BE2C (cell line): ENCODE results near the gene MEDAG.

Experiments
- DNase-seq: peaks from one replicate; pipeline ENCODE4 v3.0.0-alpha.2; 2020
- H3K27me3 ChIP-seq: fragments of 250-450 bp; sonication (Bioruptor Pico); 2 replicates; pipeline ENCODE4 v1.5.1; 2020; ENCODE audit warnings: mild to moderate bottlenecking
- H3K36me3 ChIP-seq: fragments of 250-450 bp; sonication (Bioruptor Pico); 2 replicates; pipeline ENCODE4 v1.5.1; 2020; ENCODE audit warnings: mild to moderate bottlenecking
- H3K4me1 ChIP-seq: fragments of 250-450 bp; sonication (Bioruptor Pico); 2 replicates; pipeline ENCODE4 v1.5.1; 2020
- H3K4me3 ChIP-seq: 2 replicates; pipeline ENCODE4 v1.5.1; 2011; ENCODE audit warnings: low read depth, low read length
- H3K9me3 ChIP-seq: fragments of 250-450 bp; sonication (Bioruptor Pico); 2 replicates; pipeline ENCODE4 v1.5.1; 2020
- TF ChIP-seq, protein P1 (sequence below): IDR thresholded peaks from 2 replicates; pipeline ENCODE4 v1.5.1; 2012; ENCODE audit warnings: mild to moderate bottlenecking, low read depth, low read length

The MEDAG gene

GRCh38 chr13:30877335-30877734 lies 28.7 kb upstream of the MEDAG start:
- no peaks in the 10 kb centered on the region for H3K27me3 ChIP-seq
- TF ChIP-seq, protein P1, sequence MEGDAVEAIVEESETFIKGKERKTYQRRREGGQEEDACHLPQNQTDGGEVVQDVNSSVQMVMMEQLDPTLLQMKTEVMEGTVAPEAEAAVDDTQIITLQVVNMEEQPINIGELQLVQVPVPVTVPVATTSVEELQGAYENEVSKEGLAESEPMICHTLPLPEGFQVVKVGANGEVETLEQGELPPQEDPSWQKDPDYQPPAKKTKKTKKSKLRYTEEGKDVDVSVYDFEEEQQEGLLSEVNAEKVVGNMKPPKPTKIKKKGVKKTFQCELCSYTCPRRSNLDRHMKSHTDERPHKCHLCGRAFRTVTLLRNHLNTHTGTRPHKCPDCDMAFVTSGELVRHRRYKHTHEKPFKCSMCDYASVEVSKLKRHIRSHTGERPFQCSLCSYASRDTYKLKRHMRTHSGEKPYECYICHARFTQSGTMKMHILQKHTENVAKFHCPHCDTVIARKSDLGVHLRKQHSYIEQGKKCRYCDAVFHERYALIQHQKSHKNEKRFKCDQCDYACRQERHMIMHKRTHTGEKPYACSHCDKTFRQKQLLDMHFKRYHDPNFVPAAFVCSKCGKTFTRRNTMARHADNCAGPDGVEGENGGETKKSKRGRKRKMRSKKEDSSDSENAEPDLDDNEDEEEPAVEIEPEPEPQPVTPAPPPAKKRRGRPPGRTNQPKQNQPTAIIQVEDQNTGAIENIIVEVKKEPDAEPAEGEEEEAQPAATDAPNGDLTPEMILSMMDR = no peak
- peaks cover 12% of the 10 kb centered on the region for H3K4me1 ChIP-seq
- no peak for DNase-seq
- no peaks in the 10 kb centered on the region for H3K36me3 ChIP-seq
- no peak overlapping the region for H3K4me3 ChIP-seq
- no peaks in the 10 kb centered on the region for H3K9me3 ChIP-seq

GRCh38 chr13:30880151-30880855 lies 25.8 kb upstream of the MEDAG start:
- Histone ChIP-seq H3K4me3 (no peak overlapping the region), H3K4me1 (peaks cover 15% of the 10 kb centered on the region), H3K36me3 (no peaks in the 10 kb centered on the region), H3K27me3 (no peaks in the 10 kb centered on the region), H3K9me3 (peaks cover 3% of the 10 kb centered on the region; the same call in 1 of the 2 replicates)
- DNase-seq = no peak
- TF ChIP-seq, protein P1 = no peak

DNA sequence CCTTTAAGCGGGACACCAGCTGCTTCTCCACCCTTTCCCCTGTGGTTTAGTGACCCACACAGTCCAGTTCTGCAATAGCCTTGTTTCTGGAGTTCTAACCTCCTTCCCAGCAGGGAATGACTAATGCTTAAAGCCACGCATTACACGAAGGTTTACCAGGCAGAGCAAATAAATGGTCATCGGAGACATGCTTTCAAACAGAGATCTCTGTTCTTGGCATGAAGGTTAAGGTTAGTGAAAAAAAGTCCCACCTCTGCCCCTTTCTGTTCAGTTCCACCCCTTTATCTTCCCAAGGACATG lies 25.3 kb upstream of the MEDAG start:
- DNase-seq = no peak

DNA sequence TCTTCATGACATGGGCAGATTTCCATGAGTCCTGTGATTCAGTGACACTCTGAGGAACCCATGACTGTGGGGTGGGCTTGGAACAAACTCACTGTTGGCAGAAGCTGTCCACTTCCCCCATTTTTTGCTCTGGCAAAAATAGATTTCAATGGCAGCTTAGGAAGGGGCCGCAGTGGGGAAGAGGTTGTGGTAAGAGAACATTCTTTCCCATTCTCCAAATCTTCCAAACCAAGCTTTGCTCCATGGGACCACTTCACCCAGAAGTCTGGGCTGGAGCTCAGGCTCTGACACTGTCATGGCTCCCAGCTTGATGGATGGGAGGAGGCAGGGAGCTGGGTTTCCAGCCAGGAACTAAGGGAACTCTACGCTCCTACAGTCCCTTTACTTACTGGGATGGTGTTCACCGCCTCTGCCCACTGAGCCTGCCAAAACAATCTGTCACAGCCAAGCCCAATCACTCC lies 24.9 kb upstream of the MEDAG start:
- no peak overlapping the region for H3K4me3 ChIP-seq
- H3K4me1 ChIP-seq = peaks cover 15% of the 10 kb centered on the region
- TF ChIP-seq, protein P1 = no peak
- peaks cover 3% of the 10 kb centered on the region; the same call in 1 of the 2 replicates for H3K9me3 ChIP-seq
- H3K36me3 ChIP-seq = no peaks in the 10 kb centered on the region
- no peaks in the 10 kb centered on the region for H3K27me3 ChIP-seq
- DNase-seq = no peak

More for the DNA sequence above, 25.3 kb upstream of the MEDAG start:
- Histone ChIP-seq H3K9me3 (peaks cover 3% of the 10 kb centered on the region; the same call in 1 of the 2 replicates), H3K4me3 (no peak overlapping the region), H3K27me3 (no peaks in the 10 kb centered on the region), H3K4me1 (peaks cover 15% of the 10 kb centered on the region), H3K36me3 (no peaks in the 10 kb centered on the region)
- TF ChIP-seq, protein P1 = no peak

- Histone ChIP-seq H3K27me3 (no peaks in the 10 kb centered on the region), H3K9me3 (peaks cover 3% of the 10 kb centered on the region; the same call in 1 of the 2 replicates), H3K4me3 (no peak overlapping the region; the same call in 1 of the 2 replicates), H3K4me1 (peaks cover 15% of the 10 kb centered on the region), H3K36me3 (no peaks in the 10 kb centered on the region)
- TF ChIP-seq, protein P1 = no peak
- no peak for DNase-seq
These were observed 23.8 kb upstream of the MEDAG start for GRCh38 chr13:30882026-30882850.
